MM.1S (cell line): ENCODE measurements around the gene TUBB4A.

Experiments
- DNase-seq: peaks from one replicate; pipeline ENCODE4 v3.0.0-alpha.2; 2015
- H2AFZ ChIP-seq: fragments of 300-600 bp; sonication (generic); 2 replicates; pipeline ENCODE4 v1.6.0; 2016; ENCODE audit warnings: antibody characterized with exemption, low read length
- H3F3A ChIP-seq: fragments of 300-600 bp; sonication (generic); 2 replicates; pipeline ENCODE4 v1.6.1; 2016; ENCODE audit warnings: mild to moderate bottlenecking, antibody characterized with exemption, low read length, moderate library complexity, mixed read lengths; ENCODE audit not compliant: insufficient read depth
- H3K27ac ChIP-seq: fragments of 300-600 bp; sonication (generic); 2 replicates; pipeline ENCODE4 v1.5.1; 2016; ENCODE audit warnings: mild to moderate bottlenecking, low read length
- H3K27me3 ChIP-seq: fragments of 300-600 bp; sonication (generic); replicated peaks from 2 replicates; pipeline ENCODE4 v1.6.0; 2016; ENCODE audit warnings: low read length; ENCODE audit not compliant: insufficient read depth
- H3K36me3 ChIP-seq: fragments of 300-600 bp; sonication (generic); replicated peaks from 2 replicates; pipeline ENCODE4 v1.6.1; 2016; ENCODE audit warnings: mild to moderate bottlenecking, low read length, mixed read lengths; ENCODE audit not compliant: insufficient read depth
- H3K4me1 ChIP-seq: fragments of 300-600 bp; sonication (generic); 2 replicates; pipeline ENCODE4 v1.6.1; 2016; ENCODE audit warnings: low read length, mixed read lengths
- H3K4me2 ChIP-seq: fragments of 300-600 bp; sonication (generic); 2 replicates; pipeline ENCODE4 v1.6.0; 2016; ENCODE audit warnings: low read depth, low read length
- H3K4me3 ChIP-seq: fragments of 300-600 bp; sonication (generic); 2 replicates; pipeline ENCODE4 v1.5.1; 2016; ENCODE audit warnings: low read length, mixed read lengths
- H3K79me2 ChIP-seq: fragments of 300-600 bp; sonication (generic); 2 replicates; pipeline ENCODE4 v1.6.1; 2016; ENCODE audit warnings: mixed run types, low read length, mixed read lengths
- H3K9ac ChIP-seq: fragments of 300-600 bp; sonication (generic); 2 replicates; pipeline ENCODE4 v1.6.1; 2016; ENCODE audit warnings: low read length, mixed read lengths
- H3K9me2 ChIP-seq: fragments of 300-600 bp; sonication (generic); replicated peaks from 2 replicates; pipeline ENCODE4 v1.6.1; 2016; ENCODE audit warnings: mild to moderate bottlenecking, low read length, mixed read lengths; ENCODE audit not compliant: insufficient read depth
- H3K9me3 ChIP-seq: fragments of 300-600 bp; sonication (generic); replicated peaks from 2 replicates; pipeline ENCODE4 v1.6.1; 2016; ENCODE audit warnings: mild to moderate bottlenecking, low read length, mixed read lengths; ENCODE audit not compliant: insufficient read depth
- H4K20me1 ChIP-seq: fragments of 300-600 bp; sonication (generic); 2 replicates; pipeline ENCODE4 v1.6.1; 2016; ENCODE audit warnings: mild to moderate bottlenecking, low read length, moderate library complexity, mixed read lengths; ENCODE audit not compliant: insufficient read depth
- EZH2 ChIP-seq: fragments of 300-600 bp; sonication (generic); optimal IDR thresholded peaks from 2 replicates; pipeline ENCODE3; 2017; ENCODE audit warnings: low read depth, mild to moderate bottlenecking, antibody characterized with exemption, low read length, mixed read lengths
- EZH2phosphoT487 ChIP-seq: fragments of 300-600 bp; sonication (generic); IDR thresholded peaks from 2 replicates; pipeline ENCODE4 v1.6.1; 2018; ENCODE audit warnings: antibody characterized with exemption, low read length
- TF ChIP-seq, protein P1 (sequence below): fragments of 300-600 bp; sonication (generic); IDR thresholded peaks from 2 replicates; pipeline ENCODE4 v1.5.1; 2016; ENCODE audit warnings: antibody characterized with exemption, low read length, mixed read lengths

TUBB4A gene

GRCh38 chr19:6531163-6531955, 29.2 kb upstream of the TUBB4A start:
- DNase-seq: peak; percentile 16
- Histone ChIP-seq H3K9me2 (no peaks in the 10 kb centered on the region), H3K9me3 (no peaks in the 10 kb centered on the region), H2AFZ (peak overlapping the region; percentile 89), H3K4me1 (peaks cover 16% of the 10 kb centered on the region), H3K9ac (peak overlapping the region; percentile 72), H3K27me3 (peaks cover 19% of the 10 kb centered on the region), H4K20me1 (no peaks in the 10 kb centered on the region), H3K27ac (peak overlapping the region; percentile 12; the same call in 1 of the 2 replicates), H3K4me2 (peak overlapping the region; percentile 91), H3K4me3 (peak overlapping the region; percentile 80), H3K36me3 (no peaks in the 10 kb centered on the region), H3F3A (peaks cover 9% of the 10 kb centered on the region), H3K79me2 (peaks cover 18% of the 10 kb centered on the region)
- no peak for TF ChIP-seq EZH2phosphoT487

DNA sequence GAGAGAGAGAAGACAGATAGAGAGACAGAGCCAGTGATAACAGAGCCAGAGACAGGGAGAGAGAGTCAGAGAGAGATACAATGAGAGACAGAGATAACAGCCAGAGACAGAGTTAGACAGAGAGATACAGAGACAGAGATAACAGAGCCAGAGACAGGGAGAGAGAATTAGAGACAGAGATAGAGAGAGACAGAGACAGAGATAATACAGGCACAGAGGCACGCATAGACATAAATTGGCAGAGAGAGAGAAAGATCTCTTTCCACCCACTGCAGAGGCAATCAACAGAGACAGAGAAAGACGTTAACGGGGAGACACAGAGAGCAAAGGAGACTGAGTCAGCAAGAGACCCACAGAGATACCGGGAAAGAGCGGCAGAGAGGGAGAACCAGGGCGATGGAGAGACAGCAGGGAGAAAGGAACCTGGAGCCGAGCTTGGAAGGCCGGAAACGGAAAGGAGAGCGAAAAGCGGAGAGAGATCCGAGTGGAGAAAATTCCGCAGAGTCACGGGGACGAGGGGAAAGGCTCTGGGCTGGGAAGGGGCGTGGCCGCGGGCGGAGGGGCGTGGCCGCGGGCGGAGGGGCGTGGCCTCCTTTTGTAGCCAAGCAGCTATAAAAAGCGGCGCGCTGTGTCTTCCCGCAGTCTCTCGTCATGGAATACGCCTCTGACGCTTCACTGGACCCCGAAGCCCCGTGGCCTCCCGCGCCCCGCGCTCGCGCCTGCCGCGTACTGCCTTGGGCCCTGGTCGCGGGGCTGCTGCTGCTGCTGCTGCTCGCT, 28.5 kb upstream of the TUBB4A start, which contains the start of gene TNFSF9:
Gene TNFSF9, plus strand, starts transcription at position 641 of the 777 bp plus-strand sequence. Its CDS starts 11 bp downstream, at position 652.
- DNase-seq: peak; percentile 88
- no peaks in the 10 kb centered on the region for H4K20me1 ChIP-seq
- H3K9me3 ChIP-seq: no peaks in the 10 kb centered on the region
- peaks cover 10% of the 10 kb centered on the region for H3K4me1 ChIP-seq
- peak within 1 kb of the TSS; percentile 80 for H3K4me3 ChIP-seq
- TF ChIP-seq EZH2 (no peak), EZH2phosphoT487 (no peak)
- TF ChIP-seq, protein P1, sequence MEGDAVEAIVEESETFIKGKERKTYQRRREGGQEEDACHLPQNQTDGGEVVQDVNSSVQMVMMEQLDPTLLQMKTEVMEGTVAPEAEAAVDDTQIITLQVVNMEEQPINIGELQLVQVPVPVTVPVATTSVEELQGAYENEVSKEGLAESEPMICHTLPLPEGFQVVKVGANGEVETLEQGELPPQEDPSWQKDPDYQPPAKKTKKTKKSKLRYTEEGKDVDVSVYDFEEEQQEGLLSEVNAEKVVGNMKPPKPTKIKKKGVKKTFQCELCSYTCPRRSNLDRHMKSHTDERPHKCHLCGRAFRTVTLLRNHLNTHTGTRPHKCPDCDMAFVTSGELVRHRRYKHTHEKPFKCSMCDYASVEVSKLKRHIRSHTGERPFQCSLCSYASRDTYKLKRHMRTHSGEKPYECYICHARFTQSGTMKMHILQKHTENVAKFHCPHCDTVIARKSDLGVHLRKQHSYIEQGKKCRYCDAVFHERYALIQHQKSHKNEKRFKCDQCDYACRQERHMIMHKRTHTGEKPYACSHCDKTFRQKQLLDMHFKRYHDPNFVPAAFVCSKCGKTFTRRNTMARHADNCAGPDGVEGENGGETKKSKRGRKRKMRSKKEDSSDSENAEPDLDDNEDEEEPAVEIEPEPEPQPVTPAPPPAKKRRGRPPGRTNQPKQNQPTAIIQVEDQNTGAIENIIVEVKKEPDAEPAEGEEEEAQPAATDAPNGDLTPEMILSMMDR: no peak
- peaks cover 19% of the 10 kb centered on the region for H3K27me3 ChIP-seq
- H3K79me2 ChIP-seq: peaks cover 18% of the 10 kb centered on the region
- no peaks in the 10 kb centered on the region for H3K9me2 ChIP-seq
- H3K27ac ChIP-seq: peak within 1 kb of the TSS; percentile 12; the same call in 1 of the 2 replicates
- peak within 1 kb of the TSS; percentile 91 for H3K4me2 ChIP-seq
- peak within 1 kb of the TSS; percentile 89 for H2AFZ ChIP-seq
- H3F3A ChIP-seq: peaks cover 4% of the 10 kb centered on the region
- peak within 1 kb of the TSS; percentile 72 for H3K9ac ChIP-seq
- H3K36me3 ChIP-seq: no peaks in the 10 kb centered on the region

- H3K4me1 ChIP-seq: peaks cover 9% of the 10 kb centered on the region
Observed at GRCh38 chr19:6529937-6530385, 27.9 kb upstream of the TUBB4A start.

More at GRCh38 chr19:6529937-6530385, 27.9 kb upstream of the TUBB4A start:
- Histone ChIP-seq H3K4me3 (no peak overlapping the region), H2AFZ (no peak overlapping the region), H3K9me3 (no peaks in the 10 kb centered on the region), H3K9ac (no peak overlapping the region; the same call in 1 of the 2 replicates), H3K4me2 (peak overlapping the region; percentile 91; the same call in 1 of the 2 replicates), H4K20me1 (no peaks in the 10 kb centered on the region), H3K27ac (no peak overlapping the region), H3F3A (no peaks in the 10 kb centered on the region), H3K9me2 (no peaks in the 10 kb centered on the region), H3K36me3 (no peaks in the 10 kb centered on the region), H3K79me2 (peaks cover 18% of the 10 kb centered on the region), H3K27me3 (peaks cover 19% of the 10 kb centered on the region)
- TF ChIP-seq EZH2phosphoT487 (no peak), EZH2 (no peak)
- TF ChIP-seq, protein P1: no peak
- DNase-seq: no peak
